ENCODE data around the gene KCND3. TPM values are rescaled to one million over a fixed set of nuclear protein-coding genes. Genes with fewer than 3 reads are reported as not detected.

The KCND3 gene
- total and polyA plus RNA-seq, 2 experiments from 2014 or later, result 0.10 to 0.18 TPM

DNA sequence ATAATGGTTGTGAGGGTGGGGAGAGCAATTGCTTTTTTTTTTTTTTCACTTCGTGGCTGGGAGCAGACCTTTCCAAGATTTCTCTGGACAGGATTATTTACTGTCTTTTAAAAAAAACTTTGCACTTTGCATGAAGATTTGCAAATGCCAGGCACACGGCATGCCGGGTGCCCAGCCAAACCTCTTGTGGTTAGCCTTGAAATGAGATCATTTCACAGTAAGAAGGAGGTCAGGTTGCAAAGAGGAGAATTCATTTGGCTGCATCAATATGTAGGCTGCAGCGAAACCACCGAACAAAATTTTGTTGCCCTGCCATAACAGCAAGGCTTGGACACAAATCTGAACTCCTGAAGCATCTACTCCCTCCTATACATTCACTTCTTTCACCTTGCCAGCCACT is 36.5 kb upstream of the KCND3 start:
- H3K27ac ChIP-seq (ENCODE audit: low read depth), result no peak overlapping the region
- ATAC-seq, result no peak
- H3K9me2 ChIP-seq (ENCODE audit: insufficient read depth), result 0 out of 2 replicates have a peak, but pooled peaks cover 4% of the 10 kb centered on the region
- TF ChIP-seq EZH2phosphoT487 (IDR thresholded peaks at IDR 0.05; ENCODE audit: unreplicated experiment), result no peak
- TF ChIP-seq CREB1 (CRISPR knock-in tag; IDR thresholded peaks at IDR 0.05; ENCODE audit: low read depth), result no peak
- no peak for TF ChIP-seq JUNB (IDR thresholded peaks at IDR 0.05; ENCODE audit: unreplicated experiment)
- no peak for TF ChIP-seq CTCF (conservative IDR thresholded peaks at IDR 0.05; ENCODE audit: low read depth in 2 of 2)
- no peak for TF ChIP-seq POLR2AphosphoS5 (IDR thresholded peaks at IDR 0.05; ENCODE audit: low read depth)
- no peak for TF ChIP-seq REST (IDR thresholded peaks at IDR 0.05; ENCODE audit: unreplicated experiment)
- TF ChIP-seq EZH2 (IDR thresholded peaks at IDR 0.05; ENCODE audit: low read depth, unreplicated experiment), result no peak
- TF ChIP-seq STAT1 (IDR thresholded peaks at IDR 0.05; ENCODE audit: unreplicated experiment), result no peak
- no peak for TF ChIP-seq ZNF114 (CRISPR knock-in tag; IDR thresholded peaks at IDR 0.05)
- TF ChIP-seq NANOG (IDR thresholded peaks at IDR 0.05; ENCODE audit: borderline replicate concordance), result no peak
- no peak for TF ChIP-seq ZNF462 (CRISPR knock-in tag; IDR thresholded peaks at IDR 0.05)
- TF ChIP-seq ZNF331 (CRISPR knock-in tag; IDR thresholded peaks at IDR 0.05; ENCODE audit: low read depth), result no peak
- no peak for TF ChIP-seq ETS1 (IDR thresholded peaks at IDR 0.05)
- no peaks in the 10 kb centered on the region; the same call in 1 of the 2 replicates for H4K20me1 ChIP-seq (replicated peaks; ENCODE audit: insufficient read depth)
- H3K4me1 ChIP-seq (ENCODE audit: insufficient read depth), result no peaks in the 10 kb centered on the region
- no peaks in the 10 kb centered on the region for H3K36me3 ChIP-seq (ENCODE audit: insufficient read depth)
- H3K27me3 ChIP-seq (ENCODE audit: insufficient read depth), result no peaks in the 10 kb centered on the region
- H3F3A ChIP-seq (replicated peaks; ENCODE audit: low read depth), result no peaks in the 10 kb centered on the region
- no peaks in the 10 kb centered on the region for H3K9me3 Mint-ChIP-seq
- no peaks in the 10 kb centered on the region; the same call in 2 of the 3 replicates for H3K4me1 Mint-ChIP-seq
- no peak overlapping the region for H3K27ac Mint-ChIP-seq
- no peak for DNase-seq (ENCODE audit: low spot score)
- no peaks in the 10 kb centered on the region for H3K36me3 Mint-ChIP-seq (ENCODE audit: low read depth)
- no peaks in the 10 kb centered on the region for H3K79me2 ChIP-seq (replicated peaks; ENCODE audit: insufficient read depth)
- H3K4me3 ChIP-seq, result no peak overlapping the region
- no peak overlapping the region for H3K4me2 ChIP-seq
- H2AFZ ChIP-seq, result no peak overlapping the region
- H3K4me3 Mint-ChIP-seq, result no peak overlapping the region
- no peaks in the 10 kb centered on the region for H3K27me3 Mint-ChIP-seq (ENCODE audit: insufficient read depth, low read depth, poor library complexity)
